BJ (cell line): Measurements from ENCODE around the gene AOPEP. TPM values are rescaled to one million over a fixed set of nuclear protein-coding genes. Genes with fewer than 3 reads are reported as not detected.

Experiments used
- CTCF ChIA-PET: fragments of 350-600 bp; formaldehyde crosslinking; extraction: SDS; loops from one replicate; lab custom pipeline; 2021; ENCODE audit warnings: antibody characterized with exemption, inconsistent platforms; lab: Yijun Ruan, JAX
- POLR2A ChIA-PET: fragments of 300-600 bp; sonication (Branson Sonifier 250); formaldehyde crosslinking; extraction: SDS; loops from one replicate; lab custom pipeline; 2021; ENCODE audit warnings: antibody characterized with exemption; lab: Charles Lee
- DNase-seq: peaks from one replicate; pipeline ENCODE4 v3.0.0-alpha.2; 2011; ENCODE audit warnings: low read depth
- H3K27me3 ChIP-seq: 2 replicates; pipeline ENCODE4 v1.6.0; 2011; ENCODE audit warnings: low read length; ENCODE audit not compliant: control insufficient read depth, insufficient read depth
- H3K36me3 ChIP-seq: 2 replicates; pipeline ENCODE4 v1.5.1; 2011; ENCODE audit warnings: low read length; ENCODE audit not compliant: control insufficient read depth, insufficient read depth
- H3K4me3 ChIP-seq: 2 replicates; pipeline ENCODE4 v1.5.1; 2011; ENCODE audit warnings: low read depth, mild to moderate bottlenecking, control low read depth, low read length
- CTCF ChIP-seq: IDR thresholded peaks from 2 replicates; pipeline ENCODE4 v1.5.1; 2011; ENCODE audit warnings: low read depth, mild to moderate bottlenecking, control low read depth, inconsistent platforms, low read length, moderate library complexity; ENCODE audit not compliant: insufficient read depth
- polyA plus RNA-seq: library from polyadenylated mRNA; depleted of rRNA; stranded (reverse); fragments of >200 nt; gene quantifications from 2 replicates; pipeline ENCODE4 v1.2.3, GENCODE V29; 2011

The AOPEP gene
- polyA plus RNA-seq, 1 experiment = 52.1 TPM

- Histone ChIP-seq H3K36me3 (0 out of 2 replicates have a peak, but pooled peaks cover 2% of the 10 kb centered on the region), H3K27me3 (no peaks in the 10 kb centered on the region), H3K4me3 (no peak overlapping the region)
- POLR2A ChIA-PET = no interaction called here
- CTCF ChIA-PET = interaction anchor here (0.6 to 2.0 kb wide), 4 partner anchors 19 to 224 kb away, joined by 3 to 8 read pairs (median 4); no protein-coding TSS in a partner anchor
- DNase-seq = no peak
- TF ChIP-seq CTCF = no peak
These were observed 75.2 kb downstream of the AOPEP start for GRCh38 chr9:94801681-94802080.

DNA sequence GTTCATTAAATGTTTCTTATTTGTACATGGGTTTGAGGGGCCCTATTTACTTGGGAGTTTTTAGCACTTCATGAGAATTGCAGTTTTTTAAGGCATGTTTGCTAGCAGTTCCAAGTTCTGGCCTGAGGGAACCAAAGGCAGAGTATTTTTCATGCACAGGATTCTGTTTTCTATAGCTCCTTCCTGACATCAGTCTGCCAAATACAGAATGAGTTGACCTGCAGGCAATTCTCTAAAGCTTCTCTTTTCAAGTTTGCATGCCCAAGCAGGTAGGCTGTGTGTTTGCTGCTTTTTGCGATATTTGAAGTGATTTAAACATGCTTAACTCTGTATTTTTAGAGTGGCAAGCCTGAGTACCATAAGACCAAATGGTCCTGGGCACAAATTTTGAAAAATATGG, 75.8 kb downstream of the AOPEP start:
- POLR2A ChIA-PET = no interaction called here
- CTCF ChIA-PET = interaction anchor here (1.0 to 2.0 kb wide), 4 partner anchors 16 to 121 kb away, joined by 3 to 8 read pairs (median 3); no protein-coding TSS in a partner anchor
- Histone ChIP-seq H3K4me3 (no peak overlapping the region), H3K27me3 (no peaks in the 10 kb centered on the region), H3K36me3 (0 out of 2 replicates have a peak, but pooled peaks cover 2% of the 10 kb centered on the region)
- TF ChIP-seq CTCF = no peak
- DNase-seq = no peak

DNA sequence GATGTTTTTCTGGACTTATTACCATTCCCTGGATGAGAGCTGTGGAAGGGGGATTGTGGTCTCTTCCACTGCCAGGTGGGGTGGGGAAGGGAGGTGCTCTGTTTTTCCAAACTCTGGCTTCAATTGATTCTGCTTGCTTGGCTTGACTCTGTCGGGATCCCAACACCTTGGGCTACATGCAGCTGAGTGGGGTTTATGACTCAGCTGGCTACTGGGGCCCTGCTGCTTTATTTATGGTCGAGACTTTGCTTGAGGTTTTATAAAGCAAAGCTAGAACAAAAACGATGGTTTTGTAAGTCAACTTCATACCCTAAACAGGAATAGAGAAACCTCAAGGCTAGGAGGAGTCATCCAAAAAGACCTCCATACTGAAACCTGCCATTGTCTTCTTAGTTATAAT, 76.3 kb downstream of the AOPEP start:
- Histone ChIP-seq H3K4me3 (no peak overlapping the region), H3K27me3 (no peaks in the 10 kb centered on the region), H3K36me3 (0 out of 2 replicates have a peak, but pooled peaks cover 2% of the 10 kb centered on the region)
- no peak for DNase-seq
- CTCF ChIA-PET = interaction anchor here (1.0 to 2.0 kb wide), 4 partner anchors 17 to 122 kb away, joined by 3 to 8 read pairs (median 4); no protein-coding TSS in a partner anchor
- no peak for TF ChIP-seq CTCF
- POLR2A ChIA-PET = no interaction called here

DNA sequence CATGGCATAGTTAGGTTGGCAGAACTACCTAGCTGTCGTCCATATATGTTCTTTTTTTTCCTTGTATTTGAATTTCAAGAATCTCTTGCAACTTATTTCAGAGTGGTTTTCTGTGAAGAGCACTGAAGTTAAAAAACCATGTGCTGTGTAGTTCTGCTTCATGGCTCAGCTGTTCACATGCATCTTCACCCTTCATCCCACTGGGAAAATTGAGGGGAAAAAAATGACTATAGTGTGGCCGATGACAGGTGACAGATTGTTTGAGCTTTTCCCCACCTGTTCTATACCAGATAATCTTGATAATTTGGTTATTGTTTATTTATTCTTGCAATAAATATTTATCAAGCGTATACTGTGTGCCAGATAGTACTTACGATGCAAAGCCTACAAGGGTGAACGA, 77.8 kb downstream of the AOPEP start:
- DNase-seq = no peak
- Histone ChIP-seq H3K4me3 (no peak overlapping the region), H3K36me3 (0 out of 2 replicates have a peak, but pooled peaks cover 2% of the 10 kb centered on the region), H3K27me3 (no peaks in the 10 kb centered on the region)
- CTCF ChIA-PET = interaction anchor here (1.1 to 1.9 kb wide), 4 partner anchors 8 to 327 kb away, joined by 3 to 8 read pairs (median 5); no protein-coding TSS in a partner anchor
- TF ChIP-seq CTCF = no peak
- POLR2A ChIA-PET = no interaction called here

DNA sequence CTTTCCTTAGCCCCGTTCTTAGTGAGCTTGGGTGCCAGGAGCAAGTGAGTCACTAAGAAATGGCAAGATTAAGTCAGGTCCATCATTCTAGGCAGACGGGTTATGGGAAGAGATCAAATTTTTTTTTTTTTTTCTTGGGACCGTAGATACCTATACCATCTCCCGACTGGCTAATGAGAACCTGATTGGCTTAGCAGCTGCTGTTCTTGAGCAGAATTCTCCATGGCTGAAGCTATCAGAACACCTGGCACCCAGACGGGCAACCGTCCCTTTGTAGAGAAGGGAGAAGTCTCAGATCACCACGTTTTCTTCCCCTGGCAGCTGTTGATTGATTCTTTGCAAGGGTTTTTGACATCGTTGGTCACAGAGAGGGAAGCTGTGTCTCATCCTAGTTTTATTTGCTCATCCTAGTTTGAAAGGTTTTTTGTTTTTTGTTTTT, 78.6 kb downstream of the AOPEP start:
- CTCF ChIA-PET = interaction anchor here (0.6 to 1.9 kb wide), 5 partner anchors 9 to 326 kb away, joined by 3 to 8 read pairs (median 3); no protein-coding TSS in a partner anchor
- TF ChIP-seq CTCF = no peak

More for the DNA sequence above, 78.6 kb downstream of the AOPEP start:
- no peak overlapping the region for H3K4me3 ChIP-seq
- H3K27me3 ChIP-seq = no peaks in the 10 kb centered on the region
- 0 out of 2 replicates have a peak, but pooled peaks cover 2% of the 10 kb centered on the region for H3K36me3 ChIP-seq
- POLR2A ChIA-PET = interaction anchor here (0.7 kb wide), 1 partner anchor 65 kb away, joined by 5 read pairs; no protein-coding TSS in a partner anchor
- DNase-seq = no peak
